Superior temporal gyrus (tissue), 1 donor: ENCODE data around the gene DNAAF3.
"Not testable (repeated sequence)": the region's sequence is repeated elsewhere in the genome, so short reads cannot be mapped to it uniquely, and the experiment has no call there.

Source experiments
- DNase-seq: peaks from one replicate; pipeline ENCODE4 v3.0.0-alpha.2; 2016; ENCODE audit errors: extremely low spot score

Gene DNAAF3

DNA sequence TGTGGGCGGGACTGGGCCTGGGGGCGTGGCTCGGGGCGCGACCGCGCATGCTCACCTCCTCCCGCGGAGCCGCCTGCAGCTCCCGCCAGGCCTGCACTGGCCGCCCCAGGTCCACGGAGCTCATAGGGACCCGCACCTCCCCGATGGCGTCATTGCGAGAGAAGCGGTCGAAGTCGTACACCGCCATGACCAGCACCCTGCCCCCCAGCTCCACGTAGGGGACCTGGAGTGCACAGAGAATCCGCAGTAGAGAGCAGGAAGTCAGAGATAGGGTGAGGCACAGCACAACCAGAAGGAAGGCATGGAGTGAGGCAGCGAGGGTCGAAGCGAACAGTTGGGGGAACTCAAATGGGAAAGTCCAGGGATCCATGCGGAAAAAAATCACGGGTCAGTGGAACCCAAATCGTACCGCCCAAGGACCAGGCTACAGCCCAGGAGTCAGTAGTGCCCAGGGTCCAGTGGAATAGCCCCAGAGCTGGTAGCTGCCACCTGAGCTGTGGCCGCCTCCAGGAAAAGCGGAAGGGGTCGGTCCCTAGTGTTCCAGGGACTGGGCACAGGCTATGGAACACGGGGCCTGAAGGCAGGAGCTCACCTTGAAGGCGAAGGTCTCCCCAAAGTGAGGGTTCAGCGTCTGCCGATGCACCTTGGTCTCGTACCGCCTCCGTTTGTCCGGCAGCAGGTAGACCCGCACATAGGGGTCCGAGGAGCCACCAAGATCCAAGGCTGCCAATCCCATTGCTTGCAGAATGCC, 8.9 kb upstream of the DNAAF3 start:
- no peak for DNase-seq

DNA sequence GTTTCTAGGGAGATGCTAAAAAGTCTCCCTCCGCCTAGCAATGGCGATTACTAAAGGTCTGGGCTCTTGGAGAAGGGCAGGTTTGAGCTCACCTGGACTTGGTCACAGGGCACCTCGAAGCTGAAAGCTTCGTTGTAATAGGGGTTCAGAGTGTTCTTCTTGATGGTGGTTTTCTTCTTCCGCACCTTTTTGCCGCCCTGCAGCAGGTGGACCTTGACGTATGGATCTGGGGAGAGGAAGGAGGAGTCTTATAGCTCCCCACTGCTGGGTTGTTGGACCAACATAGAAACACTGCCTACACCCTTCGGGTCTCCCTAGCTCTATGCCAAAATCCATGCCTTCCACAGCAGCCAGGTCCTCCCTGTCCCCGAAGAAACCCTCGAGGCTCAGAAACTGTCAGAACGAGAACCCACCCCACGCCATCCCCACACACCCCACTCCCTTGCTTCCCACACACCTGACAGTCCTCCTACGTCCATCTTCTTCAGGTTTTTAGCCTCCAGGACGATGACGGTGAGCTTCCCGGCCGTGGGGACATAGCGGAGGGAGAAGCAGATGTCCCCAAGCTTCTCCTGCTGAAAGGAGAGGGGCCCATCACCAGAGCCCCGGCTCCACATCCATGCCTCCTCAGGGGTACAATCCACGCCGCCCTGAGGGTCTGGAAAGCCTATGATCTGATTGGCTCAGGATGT, 8.2 kb upstream of the DNAAF3 start:
- no peak for DNase-seq

DNA sequence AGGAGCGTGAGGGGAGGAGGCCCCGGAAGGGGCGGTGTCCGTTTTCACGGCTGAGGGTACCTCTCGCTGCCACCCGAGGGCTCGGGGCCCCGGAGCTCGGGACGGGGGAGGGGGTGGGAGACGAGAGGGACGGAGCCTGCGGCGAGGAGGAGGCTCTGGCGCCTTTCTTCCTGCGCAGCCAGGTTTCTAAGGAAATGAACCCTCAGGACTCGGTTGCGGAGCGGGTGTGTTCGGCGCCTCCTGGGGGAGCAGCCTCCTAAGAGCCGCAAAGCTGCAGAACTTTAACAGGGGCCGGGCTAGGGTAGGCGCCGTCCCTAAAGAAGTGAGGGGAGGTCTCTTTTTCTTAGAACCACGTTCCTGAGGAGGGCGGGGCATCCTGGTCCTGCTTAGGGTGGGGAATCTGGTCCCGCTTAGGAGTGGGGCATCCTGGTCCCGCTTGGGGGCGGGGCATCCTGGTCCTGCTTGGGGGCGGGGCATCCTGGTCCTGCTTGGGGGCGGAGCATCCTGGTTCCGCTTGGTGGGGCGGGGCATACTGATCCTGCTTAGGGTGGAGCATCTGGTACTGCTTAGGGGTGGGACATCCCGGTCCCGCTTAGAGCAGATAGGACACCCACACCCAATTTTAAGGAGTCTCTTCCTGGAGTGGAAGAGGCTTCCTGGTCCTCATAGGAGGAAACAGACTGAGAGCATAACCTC, 7.4 kb upstream of the DNAAF3 start:
- no peak for DNase-seq

DNA sequence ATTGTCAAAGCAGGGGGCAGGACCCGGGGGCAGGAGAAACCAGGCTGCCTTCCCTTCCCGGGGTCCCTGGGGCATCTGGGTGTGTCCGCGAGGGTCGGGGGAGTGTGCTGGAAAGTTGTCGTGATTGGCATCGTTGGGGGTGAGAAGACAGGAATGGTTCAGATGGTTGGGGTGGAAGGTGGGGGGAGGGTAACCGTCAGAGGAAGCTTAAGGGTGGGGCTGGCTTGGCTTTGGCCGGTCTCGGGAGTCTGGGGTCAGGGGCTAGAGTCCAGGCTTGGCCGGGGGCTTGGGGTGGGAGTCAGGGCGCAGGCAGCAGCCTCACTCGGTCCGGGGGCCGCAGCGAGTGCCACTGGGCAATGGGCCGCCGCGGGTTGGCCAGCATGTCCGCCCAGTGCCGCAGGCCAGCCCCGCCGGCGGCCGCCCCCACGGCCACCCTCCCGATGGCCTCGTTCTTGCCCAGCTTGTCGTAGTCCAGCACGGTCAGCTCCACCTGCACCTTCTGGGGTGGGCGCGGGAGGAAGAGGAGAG, 6.8 kb upstream of the DNAAF3 start:
- DNase-seq: no peak

DNA sequence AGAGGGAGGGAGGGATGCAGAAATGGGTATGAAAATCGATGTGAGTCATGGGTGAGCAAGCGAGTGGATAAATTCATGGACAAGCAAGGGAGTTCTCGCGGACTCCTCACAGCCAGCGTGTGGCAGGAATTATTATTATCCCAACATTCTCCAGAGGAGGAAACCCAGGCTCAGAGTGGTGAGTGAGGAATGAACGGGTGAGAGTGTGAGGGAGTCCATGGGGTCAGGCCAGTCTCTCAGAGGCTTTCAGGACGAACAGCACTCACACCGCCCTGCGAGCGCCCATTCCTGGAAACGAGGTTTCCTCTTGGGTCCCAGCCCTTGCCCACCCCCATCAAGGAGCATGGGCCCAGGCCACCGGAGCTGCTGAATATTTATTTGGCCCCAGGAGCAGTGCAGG, 6.3 kb upstream of the DNAAF3 start:
- DNase-seq: no peak

DNA sequence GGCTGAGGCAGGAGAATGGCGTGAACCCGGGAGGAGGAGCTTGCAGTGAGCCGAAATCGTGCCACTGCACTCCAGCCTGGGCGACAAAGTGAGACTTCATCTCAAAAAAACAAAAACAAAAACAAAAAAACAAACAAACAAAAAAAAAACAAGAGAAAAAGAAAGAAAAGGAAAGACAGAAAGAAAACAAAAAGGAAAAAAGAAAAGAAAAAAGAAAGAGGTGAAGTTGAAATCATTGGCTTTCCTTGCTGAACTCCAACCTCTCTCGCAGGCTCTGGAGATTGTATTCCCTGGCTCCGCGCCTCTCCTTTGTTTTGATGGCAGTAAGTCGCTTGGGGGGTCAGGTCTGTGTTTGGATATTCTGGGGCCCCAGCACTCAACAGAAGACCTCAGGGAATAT, 5.9 kb upstream of the DNAAF3 start:
- not testable (repeated sequence) for DNase-seq

DNA sequence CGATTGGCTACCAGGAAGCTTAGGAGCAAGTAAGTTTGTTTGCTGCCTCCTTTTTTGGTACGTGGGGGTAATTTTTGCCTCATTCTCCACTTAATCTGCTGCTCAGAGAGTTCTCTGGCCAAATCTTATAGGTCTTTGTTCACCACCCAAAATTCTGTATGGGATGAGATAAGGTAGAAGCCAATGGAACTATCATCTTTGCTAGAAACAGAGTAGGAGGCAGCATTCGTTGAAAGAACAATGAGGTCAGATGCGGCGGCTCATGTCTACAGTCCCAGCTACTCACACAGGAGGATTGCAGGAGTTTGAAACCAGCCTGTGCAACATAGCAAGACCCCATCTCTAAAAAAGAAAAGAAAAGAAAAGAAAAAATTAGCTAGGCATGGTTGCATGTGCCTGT, 5.0 kb upstream of the DNAAF3 start:
- no peak for DNase-seq

DNA sequence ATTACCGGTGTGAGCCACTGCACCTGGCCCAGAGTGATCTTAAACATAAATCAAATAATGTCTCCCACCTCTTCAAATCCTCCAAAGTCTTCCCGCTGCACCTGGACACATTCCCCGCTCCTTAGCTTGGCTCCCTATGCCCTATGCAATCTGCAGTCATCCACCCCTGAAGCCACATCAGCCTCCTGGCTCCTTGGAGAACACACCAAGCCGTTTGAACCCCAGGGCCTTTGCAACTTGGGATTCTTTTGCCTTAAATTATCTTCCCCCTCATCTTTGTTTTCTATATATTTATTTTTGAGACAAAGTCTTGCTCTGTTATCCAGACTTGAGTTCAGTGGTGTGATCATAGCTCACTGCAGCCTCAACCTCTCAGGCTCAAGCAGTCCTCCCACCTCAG, 2.7 kb upstream of the DNAAF3 start:
- DNase-seq: no peak

DNA sequence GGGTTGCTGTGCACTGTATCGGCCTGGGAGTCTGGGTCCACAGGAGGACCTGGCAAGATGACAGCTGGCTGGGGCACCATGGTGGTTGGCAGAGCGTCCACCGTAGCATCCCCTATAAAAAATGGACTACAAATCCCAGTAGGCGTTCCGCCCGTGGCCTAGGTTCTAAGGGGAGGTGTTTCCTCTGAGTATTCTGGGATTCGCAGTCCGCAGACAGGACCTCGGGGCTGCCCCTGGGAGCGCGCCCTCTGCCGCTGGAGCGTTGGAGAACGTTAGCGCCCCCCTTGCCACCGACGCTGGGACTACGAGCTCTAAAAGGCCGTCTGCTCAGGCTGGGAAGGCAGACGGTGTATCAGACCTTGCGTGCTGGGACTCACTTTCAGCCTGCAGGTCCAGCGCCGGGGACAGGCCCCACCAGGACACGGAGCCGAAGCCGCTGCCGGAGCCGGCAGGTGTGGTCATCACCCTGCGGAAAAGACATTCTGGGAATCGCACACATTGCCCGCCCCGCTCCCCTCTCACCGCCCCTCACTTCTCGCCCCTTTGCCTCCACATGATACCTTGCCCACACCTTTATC, 372 bp downstream of the DNAAF3 start:
- no peak for DNase-seq

DNA sequence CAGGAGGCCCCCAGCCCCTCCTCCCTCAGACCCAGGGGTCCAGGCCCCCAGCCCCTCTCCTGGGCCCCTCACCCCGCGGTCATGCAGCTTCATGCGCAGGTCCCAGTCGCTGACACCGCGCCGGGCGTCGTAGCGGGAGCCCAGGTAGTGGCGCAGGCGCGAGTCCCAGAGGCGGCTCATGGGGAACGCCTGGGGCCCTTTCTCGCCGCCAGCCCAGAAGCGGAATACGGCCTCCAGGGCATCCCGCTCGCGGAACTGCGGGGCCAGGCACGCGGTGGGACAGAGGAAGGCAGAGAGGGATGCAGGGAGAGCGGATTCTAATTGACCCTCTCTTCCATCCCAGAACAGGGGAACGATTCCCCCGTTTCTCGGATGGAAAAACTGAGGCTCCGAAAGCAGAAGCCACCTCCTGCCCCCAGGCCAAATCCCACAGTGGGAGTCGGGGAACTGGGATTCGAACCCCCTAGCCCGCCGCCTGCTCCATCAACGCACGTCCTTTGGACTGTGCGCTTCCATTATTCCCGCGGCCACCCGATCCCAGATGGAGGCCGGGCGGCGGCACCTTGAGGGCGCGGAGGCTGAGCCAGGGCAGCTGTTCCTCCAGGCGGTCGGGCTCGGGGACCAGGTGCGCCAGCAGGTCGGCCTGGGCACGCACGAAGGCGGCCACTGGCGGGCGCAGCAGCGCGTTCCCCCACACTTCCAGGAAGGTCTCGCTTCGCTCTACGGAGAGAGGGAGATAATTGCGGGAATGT, 4.7 kb downstream of the DNAAF3 start:
- DNase-seq: no peak

DNA sequence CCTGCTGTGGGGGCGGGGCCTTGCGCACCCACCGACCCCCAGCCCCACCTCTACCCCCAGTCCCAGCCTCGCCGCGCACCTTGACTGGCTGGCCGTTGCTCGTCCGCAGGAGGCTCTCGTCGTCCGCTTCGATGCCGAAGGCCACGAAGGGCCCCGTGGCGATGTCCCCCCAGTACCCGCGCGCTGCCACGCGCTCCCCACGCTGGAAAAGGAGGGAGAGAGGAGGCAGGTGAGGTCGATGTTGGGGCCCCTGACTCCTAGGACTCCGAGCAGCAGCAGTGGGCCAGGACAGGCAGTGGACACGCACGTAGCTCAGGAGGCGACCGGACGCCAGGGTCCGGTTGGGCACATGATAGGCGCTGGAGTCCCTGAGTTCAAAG, 5.4 kb downstream of the DNAAF3 start:
- no peak for DNase-seq

DNA sequence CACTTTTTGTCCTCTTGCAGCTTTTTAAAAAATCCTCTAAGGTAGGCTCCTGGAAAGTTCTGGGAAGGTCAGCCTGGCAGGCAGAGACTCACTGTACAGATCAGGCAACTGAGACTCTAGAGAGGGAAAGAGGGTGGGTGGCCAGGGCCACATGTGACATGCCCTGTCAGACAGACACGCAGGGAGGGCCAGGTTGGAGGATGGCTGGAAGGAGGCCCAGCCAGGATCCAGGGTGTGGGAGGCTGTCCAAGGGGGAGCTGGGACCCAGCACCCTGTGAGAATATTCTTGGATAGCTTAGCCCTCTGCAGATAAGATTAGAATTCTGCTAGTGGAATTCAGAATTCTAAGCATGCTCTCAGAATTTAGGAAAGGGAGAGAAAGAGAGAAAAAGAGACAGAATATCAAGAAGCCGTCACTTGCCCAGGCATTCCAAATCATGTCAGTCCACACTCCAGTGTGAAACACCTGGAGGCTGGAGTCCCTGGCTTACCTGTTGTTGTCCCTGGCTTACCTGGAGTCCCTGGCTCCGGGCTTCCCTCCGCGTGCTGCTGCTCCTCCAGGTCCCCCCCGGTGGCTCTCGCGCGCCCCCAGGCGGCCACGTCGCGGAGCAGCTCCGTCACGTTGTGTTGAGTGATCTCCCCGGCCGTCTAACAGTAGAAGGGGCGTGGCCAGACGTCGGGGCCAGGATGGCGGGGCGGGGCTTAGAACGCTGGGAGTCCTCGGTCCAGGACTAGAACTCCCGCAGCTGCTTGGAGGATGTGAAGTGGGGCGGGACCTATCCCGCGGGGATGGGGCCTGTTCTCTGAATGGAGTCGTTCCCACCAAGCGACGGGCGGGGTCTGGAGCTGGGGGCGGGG, 6.1 kb downstream of the DNAAF3 start:
- DNase-seq: peak; percentile 41

DNA sequence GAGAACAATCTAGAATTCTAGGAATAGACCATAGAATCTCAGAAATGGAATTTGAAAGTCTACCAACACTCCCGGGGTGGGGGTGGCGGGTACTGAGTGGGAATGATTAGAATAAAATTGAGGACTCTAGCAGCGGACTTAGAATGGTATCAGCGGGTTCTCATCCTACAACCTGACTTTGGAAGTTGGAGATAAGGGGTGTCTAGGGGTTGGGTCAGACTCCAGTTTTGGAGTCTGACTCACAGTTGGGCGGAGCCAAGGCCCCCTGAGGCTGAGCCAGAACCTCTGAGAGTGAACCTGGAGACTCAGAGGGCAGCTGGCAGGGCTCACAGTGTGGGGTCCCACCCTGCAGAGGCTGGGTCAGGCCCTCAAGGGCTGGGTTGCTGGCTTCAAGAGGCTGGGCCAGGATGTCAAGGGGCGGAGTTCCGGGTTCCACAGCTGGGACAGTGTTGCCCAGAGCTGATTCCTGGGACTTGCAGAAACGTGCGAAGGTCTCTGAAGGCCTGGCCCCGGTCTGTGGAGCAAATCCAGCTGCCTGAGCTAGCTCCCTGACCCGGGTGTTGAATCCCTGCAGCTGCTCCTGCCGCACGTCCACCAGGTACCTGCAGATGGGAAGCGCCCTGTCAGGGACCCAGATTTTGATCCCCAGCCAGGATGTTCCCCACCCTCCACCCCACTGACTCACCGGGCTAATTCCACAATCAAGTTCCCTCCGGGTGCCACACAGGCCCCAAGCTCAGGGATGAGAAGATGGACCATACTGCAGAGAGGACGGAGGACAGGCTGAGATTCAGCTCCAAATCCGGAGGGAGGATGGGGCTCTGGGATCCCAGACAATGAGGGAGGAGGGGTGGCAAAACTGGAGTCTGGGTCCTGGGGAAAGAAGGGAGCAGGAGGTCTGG, 7.3 kb downstream of the DNAAF3 start:
- DNase-seq: no peak

DNA sequence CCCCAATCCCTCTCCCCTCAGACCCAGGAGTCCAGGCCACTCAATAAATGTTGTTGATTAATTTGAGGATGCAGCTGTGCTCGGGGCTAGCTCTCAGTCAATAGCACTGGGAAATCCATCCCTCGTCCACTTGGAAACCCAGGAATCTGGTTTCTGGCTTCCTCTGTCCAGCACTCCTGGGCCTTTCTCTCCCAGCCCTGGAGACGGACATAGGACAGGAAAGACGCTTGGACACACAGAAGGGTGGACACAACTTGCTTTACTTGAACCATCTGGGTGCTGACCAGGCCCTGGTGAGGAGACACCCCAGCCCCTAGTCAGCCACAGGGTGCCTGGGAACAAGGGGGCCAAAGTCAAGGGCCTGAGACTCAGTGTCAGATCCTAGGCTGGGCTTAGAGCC, 8.0 kb downstream of the DNAAF3 start:
- no peak for DNase-seq

DNA sequence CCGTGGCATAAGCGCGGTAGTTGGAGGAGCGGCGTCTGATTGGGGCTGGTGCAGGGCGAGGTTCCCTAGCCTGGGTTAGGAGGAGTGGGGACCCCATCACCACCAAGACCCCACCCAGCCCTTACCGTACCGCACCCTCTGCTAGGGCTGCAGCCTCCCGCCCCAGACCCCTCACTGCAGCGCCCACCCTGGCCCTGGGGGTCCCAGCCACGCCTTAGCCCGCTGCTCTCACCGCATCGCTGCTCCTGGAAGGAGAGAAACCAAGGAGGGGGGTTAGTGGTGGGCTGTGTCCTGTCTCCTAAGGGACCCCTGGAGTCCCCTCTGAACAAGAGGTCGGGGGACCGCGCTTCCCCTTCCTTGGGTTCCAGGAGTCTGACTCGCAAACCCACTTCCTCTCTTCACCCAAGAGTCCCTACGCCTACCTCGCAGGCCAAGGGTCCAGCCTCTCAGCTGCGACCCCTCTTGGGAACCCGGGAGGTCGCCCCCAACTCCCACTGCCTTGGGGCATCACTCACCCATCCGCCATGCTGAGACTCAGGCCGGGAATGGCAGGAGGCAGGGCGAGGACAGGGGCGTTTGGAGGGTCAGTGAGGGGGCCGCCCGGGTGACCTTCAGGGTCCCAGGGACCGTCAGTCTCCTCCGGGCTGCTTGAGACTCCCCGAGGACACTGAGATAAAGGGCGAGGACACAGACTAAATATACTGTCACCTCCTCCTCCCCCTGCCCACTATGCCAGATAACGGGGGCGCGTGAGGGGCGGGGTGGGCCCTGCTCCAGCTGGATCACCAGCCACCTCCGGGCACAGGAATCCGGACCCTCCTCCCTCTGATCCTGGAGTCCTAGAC, 9.1 kb downstream of the DNAAF3 start, which contains the start of gene TNNI3:
Gene TNNI3 (minus strand): TSS at position 669 of the 845 bp plus-strand sequence. CDS start 143 bp downstream, at position 526.
- no peak for DNase-seq

DNA sequence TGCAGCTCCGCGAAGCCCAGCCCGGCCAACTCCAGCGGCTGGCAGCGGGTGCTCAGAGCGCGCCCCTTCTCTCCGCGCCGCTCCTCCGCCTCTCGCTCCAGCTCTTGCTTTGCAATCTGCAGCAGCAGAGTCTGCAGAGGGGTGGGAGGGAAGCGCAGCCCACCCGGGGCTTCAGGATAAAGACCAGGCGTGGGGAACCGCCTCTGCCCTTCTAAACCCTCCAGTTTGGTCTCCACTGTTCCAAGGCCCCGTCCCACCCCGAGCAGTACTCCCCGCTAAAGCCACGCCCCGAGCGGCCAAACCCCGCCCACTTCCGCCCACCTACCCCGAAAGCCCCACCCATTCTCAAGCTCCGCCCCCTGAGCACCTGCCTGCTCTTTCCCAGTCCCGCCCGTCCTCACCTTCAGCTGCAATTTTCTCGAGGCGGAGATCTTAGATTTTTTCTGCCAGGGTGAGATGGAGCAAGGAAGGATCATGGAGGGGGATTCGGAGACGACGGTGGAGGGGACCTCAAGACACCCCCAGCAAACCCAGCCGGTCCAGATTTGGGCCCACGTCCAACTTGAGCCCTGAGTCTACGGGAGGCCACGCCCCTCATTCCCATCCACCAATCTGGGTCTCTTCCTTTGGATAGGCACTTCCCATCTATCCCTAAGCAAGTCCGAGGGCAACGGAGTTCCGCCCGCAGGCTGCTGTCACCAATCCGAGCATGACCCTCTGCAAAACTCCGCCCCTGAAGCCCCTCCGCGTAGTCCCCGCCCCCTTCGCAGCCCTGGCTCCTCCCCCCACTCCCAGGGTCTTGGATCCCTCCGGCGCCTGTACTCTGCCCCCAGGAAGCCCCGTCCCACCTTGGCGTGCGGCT, 10.0 kb downstream of the DNAAF3 start:
- DNase-seq: no peak

DNA sequence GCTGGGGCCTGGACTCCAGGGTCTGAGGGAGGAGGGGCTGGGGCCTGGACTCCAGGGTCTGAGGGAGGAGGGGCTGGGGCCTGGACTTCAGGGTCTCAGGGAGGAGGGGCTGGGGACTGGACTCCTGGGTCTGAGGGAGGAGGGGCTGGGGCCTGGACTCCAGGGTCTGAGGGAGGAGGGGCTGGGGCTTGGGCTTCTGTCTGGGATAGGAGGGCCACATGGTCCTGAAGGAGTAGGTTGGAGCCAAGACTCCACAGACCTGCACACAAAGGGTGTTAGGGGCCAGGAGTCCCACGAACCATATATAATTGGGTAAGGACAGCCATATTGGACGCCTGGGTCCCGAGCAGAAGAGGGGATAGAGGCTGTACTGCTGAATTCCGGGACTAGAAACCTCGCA, 10.6 kb downstream of the DNAAF3 start:
- DNase-seq: not testable (repeated sequence)
